HG03432 (cell line): Measurements from ENCODE around the gene BSX.

Experiments
- ATAC-seq: cut with Tn5 transposase; IDR thresholded peaks from one replicate; pipeline ENCODE4 v1.9.1; 2021; ENCODE audit warnings: mild to moderate bottlenecking, moderate library complexity; ENCODE audit not compliant: unreplicated experiment

BSX gene

DNA sequence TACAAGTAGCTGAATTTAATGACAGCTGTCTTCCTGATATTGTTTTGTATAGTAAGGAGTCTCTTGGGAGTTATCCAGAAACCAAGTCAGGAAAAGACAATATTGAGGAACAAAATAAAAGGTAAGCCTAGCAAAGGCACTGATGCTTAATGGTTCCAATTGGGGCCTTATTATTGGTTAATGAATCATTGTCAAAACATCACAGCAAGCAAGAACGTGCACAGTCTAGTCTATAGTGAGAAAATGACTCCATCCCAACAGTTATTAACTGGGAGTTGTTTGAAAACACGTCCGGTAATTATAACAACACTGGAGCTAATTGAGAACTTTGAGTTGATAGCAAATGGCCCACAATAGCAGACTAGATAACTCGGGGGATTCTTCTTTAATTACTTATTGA lies 17.7 kb downstream of the BSX start:
- ATAC-seq, result no peak

DNA sequence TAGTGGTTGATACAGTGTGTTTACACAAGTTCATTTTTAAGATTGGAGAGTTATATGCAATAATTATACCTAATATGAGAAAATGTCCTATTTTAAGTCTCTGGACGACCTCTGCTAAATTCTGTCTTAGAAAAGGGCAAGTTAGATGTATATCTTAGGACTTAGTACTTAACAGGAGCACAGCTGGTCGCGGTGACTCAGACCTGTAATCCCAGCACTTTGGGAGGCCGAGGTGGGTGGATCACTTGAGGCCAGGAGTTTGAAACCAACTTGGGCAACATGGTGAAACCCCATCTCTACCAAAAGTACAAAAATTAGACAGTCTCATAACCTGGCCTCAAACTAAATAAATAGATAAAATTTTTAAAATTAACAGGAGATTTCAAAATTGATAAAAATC lies 27.2 kb downstream of the BSX start:
- ATAC-seq, result no peak

DNA sequence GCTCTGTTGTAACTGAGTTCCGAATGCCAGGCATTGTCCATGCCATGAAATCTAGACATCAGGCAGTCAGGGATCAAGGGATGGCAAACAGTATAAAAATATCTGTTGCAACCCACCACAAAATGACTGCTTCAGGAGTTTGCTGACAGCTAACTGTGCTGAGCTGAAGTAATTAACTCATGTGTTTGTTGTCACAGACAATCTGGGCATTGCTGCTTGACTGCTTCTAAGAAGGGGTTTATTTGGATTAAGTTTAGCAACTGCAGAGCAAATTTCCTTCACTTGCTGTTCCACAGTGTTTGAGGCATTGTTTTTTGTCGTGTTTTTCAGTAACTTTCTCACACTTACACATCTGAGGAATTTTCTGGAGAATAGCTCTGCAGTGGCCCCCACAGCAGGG lies 30.4 kb downstream of the BSX start:
- no peak for ATAC-seq

DNA sequence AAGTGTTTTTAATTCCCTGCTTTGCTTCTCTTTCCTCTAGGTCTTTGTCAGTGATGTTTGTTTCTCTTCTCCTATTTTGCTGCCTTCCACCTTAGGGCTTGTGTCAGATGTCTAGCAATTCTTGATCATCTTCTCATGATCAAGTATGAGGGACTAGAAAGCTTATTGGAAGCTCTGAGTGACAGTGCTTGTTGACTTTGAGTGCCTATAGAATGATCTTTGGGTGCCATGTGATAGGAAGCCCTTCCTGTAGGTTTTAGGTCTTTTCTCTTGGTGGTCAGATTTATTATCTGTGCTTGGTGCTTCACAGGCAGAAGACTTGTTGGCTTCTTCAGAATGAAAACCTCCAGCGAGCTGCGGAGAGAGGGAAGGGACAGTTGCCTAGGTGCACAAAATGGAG lies 43.1 kb downstream of the BSX start:
- no peak for ATAC-seq

DNA sequence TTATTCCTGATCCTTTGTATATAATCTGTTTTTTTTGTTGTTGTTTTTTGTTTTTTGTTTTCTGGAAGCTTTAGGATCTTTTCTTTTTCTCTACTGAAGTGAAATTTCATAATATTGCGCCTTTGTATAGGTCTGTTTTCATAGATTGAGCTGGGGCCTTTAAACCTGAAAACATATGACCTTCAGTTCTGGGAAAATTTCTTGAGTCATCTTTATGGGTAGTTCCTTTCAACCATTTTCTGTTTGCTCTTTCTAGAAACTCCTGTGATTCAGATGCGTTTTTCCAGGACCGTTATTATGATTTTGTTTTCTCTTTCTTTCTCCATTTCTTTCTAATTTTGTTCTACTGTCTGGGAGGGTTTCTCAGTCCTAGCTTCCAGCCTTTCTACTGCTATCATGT lies 43.7 kb downstream of the BSX start:
- no peak for ATAC-seq

DNA sequence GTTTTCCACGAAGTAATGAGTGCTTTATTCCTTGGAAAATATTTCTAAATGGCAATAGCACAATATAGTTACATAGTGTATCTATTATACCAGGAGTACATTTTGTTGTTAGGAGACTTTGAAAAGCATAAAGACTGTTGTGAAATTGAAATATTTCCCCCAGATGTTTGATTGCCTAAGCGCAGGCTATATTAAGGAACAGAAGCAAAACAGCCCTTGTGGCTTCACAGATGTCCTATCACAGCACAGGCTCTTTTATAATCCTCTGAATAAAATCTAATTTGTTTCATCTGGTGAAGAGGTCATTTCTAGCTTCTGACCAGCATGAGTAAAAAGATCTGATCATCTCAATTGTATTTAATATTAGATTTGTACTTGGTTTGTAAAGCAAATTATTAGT lies 48.2 kb downstream of the BSX start:
- no peak for ATAC-seq

DNA sequence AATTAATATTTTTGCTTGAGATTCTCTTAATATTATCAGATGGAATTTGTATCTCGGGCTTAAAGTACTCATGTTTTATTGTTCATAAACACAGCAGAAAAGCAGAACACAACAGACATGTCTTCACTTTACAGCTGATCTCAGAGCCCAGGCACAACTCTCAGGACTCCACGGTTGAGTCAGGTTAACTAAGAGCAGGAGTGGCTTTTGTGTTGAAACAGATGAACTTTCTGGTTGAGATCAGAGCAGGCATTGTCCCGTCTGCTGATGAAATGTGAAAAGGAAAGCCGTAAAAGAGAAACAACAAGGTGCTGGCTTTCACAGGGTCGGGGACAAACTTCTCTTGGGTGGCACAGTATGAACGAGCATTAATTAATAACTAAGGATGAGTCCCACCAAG lies 50.1 kb downstream of the BSX start:
- ATAC-seq, result no peak
